ENCODE data around the gene POLR1A.
A peak's percentile ranks its signal among the peaks of the same experiment; 100 is the strongest.

GRCh38 chr2:86028766-86029381 lies 76.8 kb downstream of the POLR1A start:
- TF ChIP-seq CTCF (IDR thresholded peaks at IDR 0.05) (no peak), POLR2A (IDR thresholded peaks at IDR 0.05) (no peak), POLR2AphosphoS5 (IDR thresholded peaks at IDR 0.05) (peak; percentile 21)

Measured in gastroesophageal sphincter (tissue), 3 donors.